Activated naive CD4-positive, alpha-beta T cell treated with anti-CD3 and anti-CD28 coated beads, Interleukin-2, amount 50 U/mL, for 16 hours (primary cell): ENCODE results near the gene CTXN1.

ENCODE experiments used
- DNase-seq: peaks from one replicate; pipeline ENCODE4 v3.0.0-alpha.2; 2020

Gene CTXN1

DNA sequence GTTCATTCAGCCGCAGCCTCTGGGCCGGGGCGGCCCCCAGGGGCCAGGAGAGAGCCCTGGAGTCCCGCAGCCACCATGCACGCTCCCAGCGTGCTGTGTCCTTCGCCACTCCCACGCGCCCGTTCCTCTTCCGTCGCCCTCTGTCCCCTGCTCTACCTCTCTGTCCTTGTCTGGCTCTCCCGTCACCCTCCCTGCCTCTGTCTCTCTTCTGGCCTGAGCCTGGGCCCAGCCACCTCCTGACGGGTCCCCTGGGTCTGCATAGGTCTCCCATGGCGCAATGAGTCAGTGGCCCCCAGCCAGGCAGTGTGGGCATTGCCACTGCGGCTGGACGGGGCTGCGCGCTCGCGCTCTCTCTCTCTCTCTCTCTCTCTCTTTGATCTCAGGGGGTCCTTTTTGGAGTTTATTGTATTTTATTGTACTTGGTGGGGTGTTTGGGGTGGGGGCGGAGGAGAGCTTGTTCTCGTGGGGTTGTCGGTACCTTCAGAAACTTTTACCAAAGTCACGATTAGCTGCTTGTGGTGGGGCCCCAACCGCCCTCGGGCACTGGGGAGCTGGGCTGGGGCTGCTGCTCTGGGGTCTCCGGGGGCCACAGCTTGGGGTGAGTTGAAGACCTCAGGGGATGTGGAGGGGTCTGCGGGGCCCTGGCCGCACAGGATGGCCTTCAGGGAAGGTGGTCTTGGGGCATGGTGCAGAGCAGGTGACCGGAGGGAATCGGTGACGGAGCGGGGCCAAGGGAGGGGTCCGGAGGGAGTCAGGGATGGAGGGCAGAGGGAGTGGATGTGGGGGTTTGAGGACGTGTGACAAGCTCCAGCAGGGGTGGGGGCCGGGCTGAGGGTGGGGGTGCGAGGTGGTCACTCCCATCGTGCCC is 13.0 kb downstream of the CTXN1 start:
- DNase-seq: no peak

DNA sequence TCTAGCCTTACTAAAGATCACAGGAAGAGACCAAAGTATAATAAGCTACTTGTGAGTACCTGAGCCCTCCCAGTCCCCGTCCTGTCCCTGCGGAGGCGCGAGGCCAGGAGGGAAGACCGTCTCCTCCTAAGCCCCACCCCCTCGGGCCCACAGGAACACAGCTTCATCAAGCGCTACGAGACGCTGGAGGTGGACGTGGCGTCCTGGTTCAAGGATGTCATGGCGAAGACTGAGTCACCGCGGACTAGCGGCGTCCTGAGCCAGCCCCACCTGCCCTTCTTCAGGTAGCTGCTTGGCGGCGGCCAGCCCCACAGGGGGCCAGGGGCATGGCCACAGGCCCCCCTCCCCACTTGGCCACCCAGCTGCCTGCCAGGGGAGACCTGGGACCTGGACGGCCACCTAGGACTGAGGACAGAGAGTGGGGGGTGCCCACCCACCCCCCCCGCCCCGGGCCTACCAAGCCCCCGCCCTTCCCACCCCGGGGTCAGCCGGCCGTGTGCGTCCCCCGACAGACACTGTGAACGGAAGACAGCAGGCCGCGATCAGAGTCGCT is 13.7 kb downstream of the CTXN1 start:
- DNase-seq: no peak

DNA sequence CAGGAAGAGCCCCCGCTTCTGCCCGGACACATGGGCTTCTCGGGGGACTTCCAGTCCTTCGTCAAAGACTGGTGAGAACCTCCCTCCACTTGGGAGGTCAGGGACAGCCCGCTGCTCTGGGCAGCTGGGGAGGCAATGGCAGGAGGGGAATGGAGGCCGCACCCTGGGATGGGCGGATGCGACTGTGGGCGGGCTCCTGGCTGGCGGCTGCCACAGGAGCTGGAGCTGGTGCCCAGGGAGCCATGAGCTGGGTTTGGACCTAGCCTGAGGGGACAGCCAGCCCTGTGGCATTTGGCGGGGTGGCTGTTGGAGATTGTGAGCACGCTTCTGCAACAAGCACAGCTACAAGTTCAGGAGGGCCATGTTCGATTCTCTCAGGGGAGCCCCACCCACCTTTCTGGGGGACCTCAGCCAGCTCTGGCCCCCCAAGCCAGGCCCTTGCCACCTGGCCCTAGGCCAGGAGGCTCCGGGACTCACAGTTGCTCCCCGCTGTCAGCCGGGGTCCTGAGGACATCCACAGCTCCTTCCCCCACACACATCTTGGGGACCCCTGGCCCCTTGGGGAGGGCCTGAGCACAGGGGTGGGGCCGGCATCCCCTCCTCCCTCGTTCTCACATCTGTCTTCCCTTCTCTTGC is 14.3 kb downstream of the CTXN1 start:
- no peak for DNase-seq

DNA sequence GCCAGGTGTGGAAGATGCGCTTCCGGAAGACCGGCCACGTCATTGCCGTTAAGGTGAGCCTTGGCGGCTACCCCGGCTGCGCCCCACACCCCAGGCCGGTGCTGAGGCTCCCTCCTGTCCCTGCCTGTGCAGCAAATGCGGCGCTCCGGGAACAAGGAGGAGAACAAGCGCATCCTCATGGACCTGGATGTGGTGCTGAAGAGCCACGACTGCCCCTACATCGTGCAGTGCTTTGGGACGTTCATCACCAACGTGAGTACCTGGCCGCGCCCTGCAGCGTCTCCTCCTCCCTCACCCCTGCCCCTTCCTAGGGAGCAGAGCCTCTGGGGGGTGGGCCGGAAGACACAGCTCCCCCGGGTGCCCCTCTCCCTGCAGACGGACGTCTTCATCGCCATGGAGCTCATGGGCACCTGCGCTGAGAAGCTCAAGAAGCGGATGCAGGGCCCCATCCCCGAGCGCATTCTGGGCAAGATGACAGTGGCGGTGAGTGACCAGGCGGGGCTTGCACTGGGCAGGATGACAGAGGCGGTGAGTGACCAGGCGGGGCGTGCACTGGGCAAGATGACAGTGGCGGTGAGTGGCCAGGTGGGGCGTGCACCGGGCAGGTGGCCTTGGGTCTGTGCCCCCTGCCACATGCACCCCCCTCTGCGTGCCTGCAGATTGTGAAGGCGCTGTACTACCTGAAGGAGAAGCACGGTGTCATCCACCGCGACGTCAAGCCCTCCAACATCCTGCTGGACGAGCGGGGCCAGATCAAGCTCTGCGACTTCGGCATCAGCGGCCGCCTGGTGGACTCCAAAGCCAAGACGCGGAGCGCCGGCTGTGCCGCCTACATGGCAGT is 15.4 kb downstream of the CTXN1 start:
- DNase-seq: no peak

DNA sequence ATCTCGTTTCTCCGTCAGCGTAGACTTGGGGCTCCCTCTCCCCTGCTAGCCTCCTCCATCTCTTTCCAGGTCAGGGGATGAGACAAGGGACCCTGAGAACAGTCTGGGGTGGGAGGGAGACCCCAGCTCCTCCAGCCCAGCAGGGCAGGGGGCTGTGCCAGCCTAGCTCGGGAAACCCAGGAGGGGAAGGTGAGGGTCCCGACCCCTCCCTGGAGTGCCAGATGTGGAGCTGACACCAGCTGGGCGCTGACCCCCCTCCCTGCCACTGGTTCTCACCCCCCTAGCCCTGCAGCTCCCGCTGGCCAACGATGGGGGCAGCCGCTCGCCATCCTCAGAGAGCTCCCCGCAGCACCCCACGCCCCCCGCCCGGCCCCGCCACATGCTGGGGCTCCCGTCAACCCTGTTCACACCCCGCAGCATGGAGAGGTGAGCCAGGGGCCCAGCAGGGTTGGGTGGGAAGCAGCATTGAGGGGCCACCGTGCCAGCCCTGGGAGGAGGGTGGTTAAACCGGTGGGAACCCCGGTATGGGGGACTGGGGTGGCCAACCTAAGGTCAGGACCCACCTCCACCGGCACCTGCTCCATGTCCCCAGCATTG is 16.4 kb downstream of the CTXN1 start:
- DNase-seq: no peak

DNA sequence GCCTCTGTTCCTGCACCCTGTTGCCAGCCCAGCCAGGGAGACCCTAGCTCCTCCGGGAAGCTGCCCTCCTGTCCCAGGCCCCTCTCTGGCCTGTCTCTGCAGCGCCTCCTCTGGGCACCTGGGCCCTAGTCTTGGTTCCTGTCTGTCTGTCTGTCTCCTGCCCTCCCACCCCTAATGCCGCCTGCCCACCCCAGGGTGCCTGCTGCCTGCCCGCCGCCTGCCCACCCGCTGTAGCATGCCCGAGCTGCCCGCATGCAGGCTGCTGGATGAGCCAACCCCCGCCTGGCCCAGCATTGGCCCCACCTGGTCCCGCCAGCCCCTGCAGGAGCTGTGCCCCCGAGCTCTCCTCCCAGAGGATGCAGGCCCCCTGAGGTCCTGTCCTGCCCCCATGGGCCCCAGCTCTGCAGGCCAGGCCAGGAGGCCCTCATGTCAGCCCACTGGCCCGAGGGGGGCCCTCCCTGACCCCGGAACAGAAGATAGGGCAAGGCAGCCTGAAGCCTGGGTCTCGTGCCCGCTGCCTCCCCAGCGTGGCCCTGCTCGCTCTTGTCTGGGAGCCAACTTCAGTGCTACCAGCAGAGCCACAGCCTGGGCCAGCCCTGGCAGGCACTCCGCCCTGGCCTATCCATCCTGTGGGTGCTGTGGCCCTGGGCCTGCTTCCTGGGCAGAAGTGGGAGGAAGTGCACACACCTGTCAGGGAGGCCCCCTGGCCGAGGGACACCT is 17.0 kb downstream of the CTXN1 start:
- no peak for DNase-seq

DNA sequence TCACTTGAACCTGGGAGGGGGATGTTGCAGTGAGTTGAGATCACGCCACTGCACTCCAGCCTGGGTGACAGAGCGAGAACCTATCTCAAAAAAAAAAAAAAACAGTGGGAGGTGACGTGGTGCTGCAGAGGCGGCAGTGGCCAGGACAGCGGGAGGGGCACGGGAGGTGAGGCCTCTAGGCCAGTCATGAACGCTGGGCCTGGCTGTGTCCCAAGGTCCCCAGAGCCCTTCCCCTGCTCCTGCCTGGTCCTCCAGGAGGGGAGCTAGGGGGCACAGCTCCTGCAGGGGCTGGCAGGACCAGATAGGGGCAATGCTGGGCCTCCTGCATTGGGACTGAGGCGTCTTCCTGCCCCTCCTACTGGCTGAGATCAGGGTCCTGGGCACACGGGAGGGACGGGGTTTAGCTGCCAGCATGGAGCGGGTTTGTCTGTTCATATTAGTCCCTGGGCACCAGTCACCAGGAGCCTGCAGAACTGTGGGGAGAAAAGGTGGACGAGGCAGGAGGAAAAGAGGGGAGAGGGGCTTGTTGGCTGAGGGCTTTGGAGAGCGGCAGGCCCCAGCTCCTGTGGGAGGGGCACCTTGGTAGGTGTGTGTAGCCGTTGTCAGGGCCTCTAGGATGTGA is 17.7 kb downstream of the CTXN1 start:
- DNase-seq: no peak

DNA sequence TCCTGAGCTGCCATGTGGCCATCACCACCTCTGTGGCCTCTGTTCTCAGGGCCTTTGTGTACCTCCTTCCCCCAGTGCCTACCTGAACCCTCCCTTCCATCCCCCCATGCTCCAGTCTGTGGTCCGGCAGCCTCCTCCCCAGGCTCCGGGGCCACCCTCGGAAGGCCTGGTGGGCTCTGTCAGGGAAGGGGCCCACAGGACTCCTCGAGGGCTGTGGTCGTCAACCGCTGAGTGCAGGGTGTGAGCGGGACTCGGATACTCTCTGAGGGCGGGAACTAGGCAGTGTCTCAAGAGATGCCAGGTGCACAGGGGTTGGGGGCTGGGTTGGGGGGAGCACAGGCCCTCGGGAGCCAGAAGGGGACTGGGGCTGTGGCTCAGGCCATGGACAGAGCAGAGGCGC is 18.4 kb downstream of the CTXN1 start:
- no peak for DNase-seq

DNA sequence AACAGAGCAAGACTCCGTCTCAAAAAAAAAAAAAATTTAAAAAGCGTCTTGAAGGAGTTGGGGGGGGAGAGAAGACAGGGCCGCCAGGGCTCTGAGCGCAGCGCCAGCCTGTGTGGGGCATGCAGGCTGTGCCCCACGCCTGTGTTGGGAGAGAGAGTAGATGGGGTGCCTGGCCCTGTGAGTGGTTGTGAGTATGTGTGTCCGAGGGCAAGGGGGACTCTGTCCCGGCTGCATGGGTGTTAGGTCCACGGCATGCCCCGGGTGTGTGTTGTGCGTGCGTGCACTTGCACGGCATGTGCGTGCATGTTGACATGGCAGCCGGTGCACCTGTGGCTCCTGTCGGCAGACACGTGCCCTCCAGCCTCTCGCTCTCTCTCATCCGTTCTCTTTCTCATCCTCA is 18.8 kb downstream of the CTXN1 start:
- no peak for DNase-seq

DNA sequence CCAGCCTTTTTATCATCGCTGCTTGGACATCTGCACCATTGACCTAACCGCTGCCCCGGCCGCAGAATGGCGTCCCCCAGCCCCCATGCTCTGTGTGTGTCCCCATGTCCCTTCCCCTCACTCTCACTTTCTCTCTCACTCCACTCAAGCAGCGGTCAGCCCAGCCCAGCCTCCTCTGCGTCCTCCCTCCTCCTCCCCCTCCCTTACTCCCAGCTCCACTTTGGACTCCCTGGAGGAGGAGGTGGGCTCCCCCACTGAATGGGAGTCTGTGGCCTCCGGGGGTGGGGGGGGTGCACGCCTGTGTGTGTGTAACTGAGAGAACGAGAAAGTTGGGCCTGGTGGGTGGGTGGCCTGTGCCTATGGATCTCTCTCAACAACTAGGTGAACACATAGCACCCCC is 20.1 kb downstream of the CTXN1 start:
- DNase-seq: no peak

DNA sequence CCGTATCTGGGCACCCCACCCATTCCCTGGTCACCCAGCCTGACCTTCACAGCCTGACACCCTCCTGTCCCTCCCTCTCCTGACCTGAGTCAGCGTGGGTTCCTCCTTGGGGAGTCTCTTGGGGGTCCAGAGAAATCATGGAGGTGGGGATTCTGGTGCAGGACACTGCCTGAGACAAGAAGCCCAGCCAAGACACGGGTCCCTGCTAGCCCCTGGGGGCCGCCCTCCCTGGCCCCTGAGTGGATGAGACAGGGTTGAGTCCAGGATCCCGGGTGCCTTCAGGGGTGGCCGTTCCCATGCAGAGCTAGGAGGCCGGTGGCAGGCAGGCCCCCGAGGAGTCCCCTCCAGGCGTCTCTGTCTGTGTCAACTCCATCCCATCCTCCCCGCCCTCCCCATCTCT is 20.7 kb downstream of the CTXN1 start:
- no peak for DNase-seq

DNA sequence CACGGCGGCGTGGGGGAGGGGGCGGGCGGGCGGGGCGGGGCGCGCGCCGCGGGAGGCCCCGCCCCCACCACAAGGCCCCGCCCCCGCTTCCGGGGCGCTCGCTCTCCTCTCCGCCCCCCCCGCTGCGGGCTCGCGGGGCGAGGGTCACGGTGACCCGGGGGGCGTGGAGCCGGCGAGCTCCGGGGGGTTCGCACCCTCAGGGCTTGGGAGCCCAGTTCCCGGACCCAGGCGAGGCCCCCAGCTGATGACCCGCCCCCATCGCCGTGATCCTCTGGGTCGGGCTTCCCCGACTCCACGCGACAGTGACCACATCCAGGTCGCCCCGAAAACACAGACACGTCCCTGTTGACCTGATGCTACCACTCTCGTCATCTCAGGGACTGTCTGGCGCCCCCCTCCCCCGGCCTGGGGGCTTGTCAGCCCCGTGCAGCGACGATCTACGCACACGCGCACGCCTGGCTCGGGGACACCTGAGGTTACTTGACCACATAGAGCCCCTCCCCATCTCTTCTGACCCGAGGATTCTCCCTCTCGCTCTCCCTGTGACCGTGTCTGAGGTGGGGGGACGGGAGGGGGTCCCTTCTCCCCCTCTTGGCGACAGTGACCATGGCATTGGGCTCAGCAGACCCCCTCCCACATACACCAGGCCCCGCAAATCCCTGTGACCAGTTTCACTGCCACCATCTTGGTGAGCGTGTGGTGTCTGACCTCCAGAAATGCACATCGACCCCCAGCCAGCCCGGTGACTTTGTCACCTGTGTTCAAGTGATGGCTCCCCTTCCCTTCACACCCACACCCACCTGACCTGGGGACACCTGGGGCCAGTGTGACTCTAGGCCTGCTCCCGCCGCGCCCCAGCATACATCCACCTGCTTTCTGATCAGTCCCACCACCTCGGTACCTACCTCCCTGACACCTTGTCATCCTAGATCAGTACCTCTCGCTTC is 21.6 kb downstream of the CTXN1 start:
- DNase-seq: no peak

DNA sequence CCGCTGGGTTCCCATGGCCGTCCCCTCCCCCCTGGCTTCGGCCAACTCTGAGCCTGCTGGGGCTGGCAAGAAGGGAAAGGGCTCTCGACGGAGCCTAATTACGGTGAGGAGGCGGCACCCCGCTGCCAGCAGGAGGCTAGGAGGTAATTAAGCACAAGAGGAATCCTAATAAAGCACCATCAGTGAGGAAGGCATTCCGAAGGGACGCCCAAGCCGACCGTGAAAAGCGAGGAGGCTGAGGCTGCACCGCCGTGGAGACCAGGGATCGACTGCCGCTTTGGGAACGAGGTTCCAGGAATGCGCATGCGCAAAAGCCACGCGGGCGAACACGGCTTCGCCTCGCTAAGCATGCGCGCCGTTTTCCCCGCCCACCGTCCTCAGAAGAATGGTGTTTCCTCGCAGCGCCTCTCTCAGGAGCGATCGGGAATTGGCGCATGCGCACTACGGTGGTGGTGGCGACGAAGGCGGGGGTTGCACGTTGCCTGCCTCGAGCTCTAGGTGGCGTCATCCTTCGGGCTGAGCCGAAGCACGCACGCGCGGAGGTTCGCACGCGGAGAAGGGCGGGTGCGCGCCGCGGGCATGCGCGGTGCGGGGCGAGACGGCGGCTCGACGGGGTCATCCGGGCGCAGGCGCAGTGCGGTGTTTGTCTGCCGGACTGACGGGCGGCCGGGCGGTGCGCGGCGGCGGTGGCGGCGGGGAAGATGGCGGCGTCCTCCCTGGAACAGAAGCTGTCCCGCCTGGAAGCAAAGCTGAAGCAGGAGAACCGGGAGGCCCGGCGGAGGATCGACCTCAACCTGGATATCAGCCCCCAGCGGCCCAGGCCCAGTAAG is 22.5 kb downstream of the CTXN1 start, which contains the start of gene MAP2K7:
MAP2K7 (plus strand) TSS at position 634 of the 830 bp plus-strand sequence; CDS start at position 702, 68 bp downstream.
- peak; percentile 100 for DNase-seq

DNA sequence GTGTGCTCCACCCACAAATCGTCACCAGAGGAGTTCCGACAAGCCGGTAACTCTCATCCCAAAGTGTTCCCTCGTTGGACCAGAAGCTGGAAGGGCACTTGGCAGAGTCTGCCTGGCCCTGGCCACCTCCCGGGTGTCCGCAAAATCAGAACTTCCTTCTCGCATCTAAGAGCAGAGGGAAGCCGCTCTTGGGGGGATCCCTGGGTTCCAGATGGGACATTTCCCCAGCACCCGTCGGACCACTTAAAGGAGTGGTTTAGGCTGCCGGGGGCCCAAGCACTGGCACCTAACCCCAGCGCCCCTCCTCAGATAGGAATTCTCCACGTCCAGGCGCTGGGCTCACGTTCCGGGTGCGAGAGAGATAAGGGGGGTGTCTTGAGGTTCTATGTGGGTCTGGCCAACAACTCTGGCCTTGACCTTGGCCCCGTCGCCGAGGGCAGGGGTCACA is 23.1 kb downstream of the CTXN1 start:
- no peak for DNase-seq

DNA sequence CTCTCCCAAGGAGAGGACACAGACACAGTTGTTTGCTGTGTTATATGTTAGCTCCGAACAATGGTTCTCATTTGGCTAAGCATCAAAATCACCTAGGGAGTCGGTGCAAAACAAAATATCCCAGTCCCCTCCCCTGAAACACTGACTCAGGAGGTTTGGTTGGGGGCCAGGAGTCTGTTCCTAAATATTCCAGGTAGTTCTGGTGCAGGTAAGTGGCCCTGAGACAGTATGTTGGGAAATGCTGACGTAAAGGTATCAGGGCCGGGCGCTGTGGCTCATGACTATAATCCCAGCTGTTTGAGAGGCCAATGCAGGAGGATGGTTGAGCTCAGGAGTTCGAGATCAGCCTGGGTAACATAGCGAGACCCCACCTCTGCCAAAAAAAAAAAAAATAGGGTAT is 24.6 kb downstream of the CTXN1 start:
- no peak for DNase-seq

DNA sequence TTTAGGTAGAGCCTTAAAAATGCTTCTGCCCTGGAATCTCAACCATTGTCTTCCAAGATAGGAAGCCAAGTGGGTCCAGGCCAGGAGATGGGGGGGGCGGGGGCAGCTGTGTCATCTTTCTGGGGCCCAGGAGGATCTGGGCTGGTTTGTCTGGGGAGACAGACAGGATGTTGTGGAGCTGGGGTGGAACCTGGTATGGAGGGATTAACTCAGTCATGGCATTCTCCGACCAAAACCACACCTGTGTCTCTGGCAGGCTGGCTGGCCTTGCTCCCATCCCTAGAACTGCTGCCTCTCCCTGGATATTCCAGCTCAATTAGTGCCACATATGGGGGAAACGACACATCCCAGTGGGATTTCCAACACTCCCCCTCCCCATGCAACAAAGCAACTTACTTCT is 25.0 kb downstream of the CTXN1 start:
- no peak for DNase-seq

DNA sequence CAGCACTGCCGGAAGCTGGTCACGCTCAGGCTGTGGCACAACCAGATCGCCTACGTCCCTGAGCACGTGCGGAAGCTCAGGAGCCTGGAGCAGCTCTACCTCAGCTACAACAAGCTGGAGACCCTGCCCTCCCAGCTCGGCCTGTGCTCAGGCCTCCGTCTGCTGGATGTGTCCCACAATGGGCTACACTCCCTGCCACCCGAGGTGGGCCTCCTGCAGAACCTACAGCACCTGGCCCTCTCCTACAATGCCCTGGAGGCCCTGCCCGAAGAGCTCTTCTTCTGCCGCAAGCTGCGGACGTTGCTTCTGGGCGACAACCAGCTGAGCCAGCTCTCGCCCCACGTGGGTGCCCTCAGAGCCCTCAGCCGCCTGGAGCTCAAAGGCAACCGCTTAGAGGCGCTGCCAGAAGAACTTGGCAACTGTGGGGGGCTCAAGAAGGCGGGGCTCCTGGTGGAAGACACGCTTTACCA is 25.5 kb downstream of the CTXN1 start:
- DNase-seq: no peak

DNA sequence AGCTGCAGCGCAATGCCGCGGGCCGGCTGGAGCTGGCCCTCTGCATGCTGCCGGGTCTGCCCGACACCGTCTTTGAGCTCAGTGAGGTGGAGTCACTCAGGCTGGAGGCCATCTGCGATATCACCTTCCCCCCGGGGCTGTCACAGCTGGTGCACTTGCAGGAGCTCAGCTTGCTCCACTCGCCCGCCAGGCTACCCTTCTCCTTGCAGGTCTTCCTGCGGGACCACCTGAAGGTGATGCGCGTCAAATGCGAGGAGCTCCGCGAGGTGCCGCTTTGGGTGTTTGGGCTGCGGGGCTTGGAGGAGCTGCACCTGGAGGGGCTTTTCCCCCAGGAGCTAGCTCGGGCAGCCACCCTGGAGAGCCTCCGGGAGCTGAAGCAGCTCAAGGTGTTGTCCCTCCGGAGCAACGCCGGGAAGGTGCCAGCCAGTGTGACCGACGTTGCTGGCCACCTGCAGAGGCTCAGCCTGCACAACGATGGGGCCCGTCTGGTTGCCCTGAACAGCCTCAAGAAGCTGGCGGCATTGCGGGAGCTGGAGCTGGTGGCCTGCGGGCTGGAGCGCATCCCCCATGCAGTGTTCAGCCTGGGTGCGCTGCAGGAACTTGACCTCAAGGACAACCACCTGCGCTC is 26.1 kb downstream of the CTXN1 start:
- no peak for DNase-seq

DNA sequence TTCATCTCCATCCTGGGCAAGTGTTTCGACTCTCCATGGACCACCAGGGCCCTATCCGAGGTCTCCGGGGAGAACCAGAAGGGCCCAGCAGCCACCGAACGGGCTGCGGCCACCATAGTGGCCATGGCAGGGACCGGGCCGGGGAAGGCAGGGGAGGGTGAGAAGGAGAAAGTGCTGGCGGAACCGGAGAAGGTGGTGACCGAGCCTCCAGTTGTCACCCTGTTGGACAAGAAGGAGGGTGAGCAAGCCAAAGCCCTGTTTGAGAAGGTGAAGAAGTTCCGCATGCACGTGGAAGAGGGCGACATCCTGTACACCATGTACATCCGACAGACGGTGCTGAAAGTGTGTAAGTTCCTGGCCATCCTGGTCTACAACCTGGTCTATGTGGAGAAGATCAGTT is 27.0 kb downstream of the CTXN1 start:
- DNase-seq: no peak
